Stimulated activated CD4-positive, alpha-beta T cell treated with anti-CD3 and anti-CD28 coated beads, TNF-alpha, amount 100 ng/mL, for 24 hours (primary cell): ENCODE measurements around the gene BATF3.
"Not testable (repeated sequence)": the region's sequence is repeated elsewhere in the genome, so short reads cannot be mapped to it uniquely, and the experiment has no call there.

Experiments used
- DNase-seq, 3 experiments: peaks; one replicate each; pipeline ENCODE4 v3.0.0-alpha.2; 2020; ENCODE audit warnings: low read depth in 3 of 3

BATF3 gene

GRCh38 chr1:212658250-212658649, 41.4 kb downstream of the BATF3 start:
- not testable (repeated sequence) for DNase-seq

DNA sequence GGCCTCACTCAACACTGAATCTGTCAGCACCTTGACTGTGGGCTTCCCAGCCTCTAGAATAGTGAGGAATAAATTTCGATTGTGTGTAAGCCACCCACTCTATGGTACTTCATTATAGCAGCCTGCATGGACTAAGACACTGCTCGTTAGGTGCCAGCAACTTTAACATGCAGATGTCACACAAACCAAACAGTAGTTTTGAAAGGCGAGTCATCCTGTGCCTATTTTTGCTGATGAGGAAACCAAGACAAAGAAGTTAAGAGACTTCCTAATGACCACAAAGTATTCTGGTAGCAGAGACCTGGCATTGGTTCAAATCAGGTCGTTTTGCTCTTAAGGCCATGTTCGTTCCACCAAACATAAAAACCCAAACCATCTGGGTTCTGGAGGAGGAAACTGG, 42.9 kb downstream of the BATF3 start:
- DNase-seq, result no peak

DNA sequence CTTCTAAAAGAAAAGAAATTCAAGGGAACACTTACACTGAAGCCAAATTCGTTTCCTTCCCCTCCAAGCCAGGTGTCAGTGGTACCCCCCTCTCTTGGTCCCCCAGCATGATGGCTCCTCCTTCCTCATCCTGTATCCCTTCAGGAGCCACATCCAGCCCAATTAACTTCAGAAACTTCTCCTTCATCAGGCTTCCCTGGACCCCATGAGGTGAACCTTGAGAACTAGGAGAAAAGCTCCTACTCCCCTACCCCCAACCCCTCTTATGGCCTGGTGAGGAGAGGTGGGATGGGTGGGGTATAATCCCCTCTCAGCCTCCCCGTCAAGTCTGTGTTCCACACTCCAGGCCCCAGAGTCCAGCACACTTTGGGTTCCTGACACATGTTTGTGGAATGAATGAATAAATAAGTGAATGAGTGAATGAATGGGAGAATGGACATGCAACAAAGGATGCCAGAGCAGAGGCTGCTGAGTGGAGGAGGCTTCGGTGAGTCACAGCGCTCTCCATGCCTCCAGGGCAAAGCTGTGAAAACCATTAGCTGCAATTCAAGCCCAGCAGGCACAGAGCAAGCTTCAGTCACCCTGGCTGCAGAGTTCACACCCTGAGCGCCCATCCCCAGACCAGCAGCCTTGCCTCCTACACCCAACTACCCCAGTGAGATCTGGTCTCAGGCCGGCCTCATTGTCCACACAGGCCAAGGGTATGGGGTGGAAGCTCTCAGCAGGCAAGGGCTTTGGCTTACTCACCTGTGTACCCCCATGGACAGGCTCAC, 43.8 kb downstream of the BATF3 start:
- DNase-seq, result no peak

GRCh38 chr1:212652609-212653008, 47.0 kb downstream of the BATF3 start:
- DNase-seq, result no peak

GRCh38 chr1:212651977-212652376, 47.7 kb downstream of the BATF3 start:
- no peak for DNase-seq

- no peak for DNase-seq
Observed at GRCh38 chr1:212651521-212651920, 48.1 kb downstream of the BATF3 start.

GRCh38 chr1:212650228-212650627, 49.4 kb downstream of the BATF3 start:
- DNase-seq, result no peak

DNA sequence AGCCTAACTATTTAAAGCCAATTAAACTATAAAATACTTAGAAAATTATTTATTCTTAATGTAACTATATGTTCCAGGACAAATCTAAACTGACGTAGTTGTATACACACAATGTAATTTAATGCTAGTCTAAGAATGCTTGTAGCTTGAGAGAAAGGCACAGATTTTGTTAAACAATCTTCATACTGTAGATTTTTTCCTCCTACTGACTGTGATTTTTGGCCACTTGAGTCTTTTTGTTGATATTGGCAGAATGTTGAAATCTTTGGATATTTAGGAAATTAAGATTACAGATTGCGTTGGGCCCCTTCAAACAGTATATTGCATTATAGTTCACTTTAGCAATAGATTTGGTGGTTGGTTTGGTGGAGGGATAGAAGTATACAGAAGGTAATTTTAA, 50.6 kb downstream of the BATF3 start:
- no peak for DNase-seq

GRCh38 chr1:212648431-212648830, 51.2 kb downstream of the BATF3 start:
- no peak for DNase-seq

- DNase-seq, result no peak
Observed at GRCh38 chr1:212647004-212647403, 52.6 kb downstream of the BATF3 start.

GRCh38 chr1:212646588-212646987, 53.1 kb downstream of the BATF3 start:
- DNase-seq, result no peak

DNA sequence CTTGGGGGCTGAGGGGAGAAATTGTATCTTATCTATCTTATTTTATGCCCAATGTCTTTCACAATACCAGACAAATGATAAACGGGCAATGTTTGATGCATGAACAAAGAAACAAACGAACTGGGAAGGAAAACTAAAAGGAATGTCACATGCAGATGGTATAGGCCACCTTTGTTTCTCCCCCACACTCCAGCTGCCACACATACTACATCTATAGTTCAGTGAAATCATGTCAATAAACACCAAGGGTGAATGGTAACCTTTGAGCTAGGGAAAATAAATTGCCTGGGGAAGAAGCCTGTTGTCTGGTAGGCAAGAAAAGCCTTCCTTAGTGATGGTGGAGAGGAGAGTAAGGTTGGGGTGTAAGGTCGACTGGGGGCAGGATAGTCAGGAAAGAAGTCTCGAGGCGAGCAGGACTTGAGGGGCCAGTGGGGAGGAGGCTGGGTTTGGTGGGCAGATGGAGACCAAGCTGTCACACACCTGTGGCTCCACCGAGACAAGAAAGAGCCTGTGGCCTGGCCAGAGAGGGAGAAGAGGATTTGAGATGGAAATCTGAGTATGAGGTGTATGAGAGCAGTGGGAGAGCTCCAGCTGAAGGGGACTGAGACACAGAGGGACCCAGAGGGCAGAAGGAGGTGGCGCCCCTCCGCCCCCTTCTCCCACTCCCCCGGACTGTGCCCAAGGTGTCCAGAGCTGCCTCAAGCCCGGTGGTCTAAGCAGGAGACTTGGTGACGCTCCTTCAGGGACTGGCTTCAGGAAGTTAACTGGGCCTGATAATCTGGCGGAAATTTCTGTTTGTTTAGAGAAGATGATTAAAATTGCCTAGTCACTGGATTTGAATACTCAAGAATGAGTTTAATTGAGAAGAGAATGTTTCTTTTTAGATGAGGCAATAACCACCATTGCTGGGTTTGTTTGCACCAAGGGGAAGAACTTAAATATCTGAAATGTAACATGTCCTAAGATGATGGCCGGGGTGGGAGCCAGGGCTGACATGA, 53.8 kb downstream of the BATF3 start:
- DNase-seq, result no peak

DNA sequence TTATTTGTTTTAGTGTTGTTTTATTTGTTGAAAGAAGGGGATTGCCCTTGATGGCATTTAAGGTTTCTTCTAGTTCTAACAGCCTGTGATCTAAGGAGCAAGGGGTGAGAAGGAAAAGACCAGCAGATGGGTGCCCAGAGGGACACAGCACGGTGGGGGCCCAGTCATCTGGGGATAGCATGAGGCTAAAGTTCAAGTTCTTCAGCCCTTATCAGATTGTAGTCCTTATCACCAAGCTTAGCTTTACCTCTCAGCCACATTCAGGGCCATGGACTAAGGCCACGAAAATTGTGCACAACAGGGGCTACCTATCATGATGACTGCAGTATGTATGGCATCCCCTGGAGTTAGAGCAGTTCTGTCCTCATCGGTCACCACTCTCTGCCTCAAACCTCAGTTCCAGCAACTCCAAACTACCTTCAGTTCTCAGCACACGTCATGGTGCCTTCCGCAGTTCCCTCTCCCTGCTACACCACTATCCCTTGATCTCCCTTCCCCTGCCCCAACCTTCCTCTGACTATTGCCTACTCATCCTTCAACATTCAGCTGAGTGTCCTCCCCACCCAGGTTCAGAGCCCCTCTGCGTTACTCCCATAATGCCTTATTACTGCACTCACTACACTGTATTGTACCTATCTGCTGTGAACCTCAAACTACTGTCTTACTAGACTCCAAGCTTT, 54.6 kb downstream of the BATF3 start:
- DNase-seq, result no peak

GRCh38 chr1:212643877-212644276, 55.8 kb downstream of the BATF3 start:
- DNase-seq, result no peak

- DNase-seq, result no peak
Observed at GRCh38 chr1:212641956-212642355, 57.7 kb downstream of the BATF3 start.

DNA sequence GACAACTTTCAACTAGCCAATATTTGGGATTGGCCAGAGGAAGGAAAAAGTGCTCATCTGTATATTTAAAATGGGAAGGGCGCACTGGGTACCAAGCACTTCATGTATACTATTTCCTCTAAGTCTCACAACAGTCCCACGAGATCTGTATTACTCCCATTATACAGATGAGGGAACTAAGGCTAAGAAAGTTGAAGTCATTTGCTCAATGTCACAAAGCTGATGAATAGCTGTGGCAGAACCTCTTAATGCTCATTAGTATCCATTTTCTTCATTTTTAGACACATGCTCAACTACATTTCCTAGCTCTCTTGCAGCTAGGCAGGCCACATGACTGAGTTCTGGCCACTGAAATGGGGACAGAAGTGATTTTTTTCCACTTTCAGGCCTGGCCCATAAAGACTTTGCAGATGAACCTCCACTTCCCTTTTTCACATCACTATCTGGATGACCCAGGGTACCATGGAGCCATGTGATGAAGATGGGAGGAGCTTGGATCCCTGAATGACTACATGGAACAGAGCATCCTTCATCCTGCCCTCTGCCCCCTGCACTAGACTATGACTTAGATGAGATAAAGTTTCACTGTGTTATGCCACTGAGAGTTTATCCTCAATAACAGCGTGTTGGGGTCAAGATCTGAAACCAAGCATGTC, 59.3 kb downstream of the BATF3 start:
- DNase-seq, result no peak

DNA sequence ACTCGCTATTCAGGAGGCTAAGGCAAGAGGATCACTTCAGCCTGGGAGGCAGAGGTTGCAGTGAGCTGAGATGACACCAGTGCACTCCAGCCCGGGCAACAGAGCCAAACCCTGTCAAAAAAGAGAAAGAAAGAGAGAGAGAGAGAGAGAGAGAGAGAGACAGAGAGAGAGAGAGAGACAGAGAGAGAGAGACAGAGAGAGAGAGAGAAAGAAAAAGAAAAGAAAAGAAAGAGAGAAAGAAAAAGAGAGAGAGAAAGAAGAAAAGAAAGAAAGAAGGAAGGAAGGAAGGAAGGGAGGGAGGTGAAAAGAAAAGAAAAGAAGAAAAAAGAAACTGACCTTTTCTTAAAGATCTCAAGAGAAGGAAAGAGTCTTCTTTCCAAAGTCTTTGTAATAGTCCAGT, 60.1 kb downstream of the BATF3 start:
- DNase-seq, result not testable (repeated sequence)

DNA sequence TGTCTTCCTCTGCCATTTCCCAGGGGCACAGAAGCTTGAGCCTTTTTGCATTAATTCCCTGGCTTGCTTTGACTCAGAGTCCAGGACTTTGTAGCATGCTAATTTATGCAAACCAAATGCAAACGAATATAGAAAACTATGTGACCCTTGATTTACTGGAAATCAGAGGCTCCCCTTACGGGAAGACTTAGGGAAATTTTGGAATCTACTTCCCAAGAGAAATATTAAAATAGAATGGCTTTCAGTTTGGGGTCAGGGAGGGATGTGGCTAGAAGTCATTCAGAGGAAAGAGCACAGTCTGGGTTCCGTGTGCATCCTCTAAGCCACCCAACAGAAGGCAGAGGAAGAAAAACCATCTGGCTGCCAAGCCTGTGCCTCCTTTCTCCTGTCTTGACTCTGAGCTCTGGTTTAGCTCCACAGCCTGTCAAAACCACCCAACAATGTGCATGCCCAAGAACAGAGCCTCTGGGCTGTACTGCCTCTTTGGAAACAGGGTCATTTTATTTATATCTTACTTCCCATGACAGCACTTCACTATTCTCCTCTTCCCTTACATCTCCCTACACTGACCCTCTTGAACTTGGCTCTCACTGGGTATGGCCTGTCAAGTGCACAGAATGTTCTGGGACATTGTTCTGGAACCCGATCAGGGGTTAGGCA, 61.0 kb downstream of the BATF3 start:
- no peak for DNase-seq

DNA sequence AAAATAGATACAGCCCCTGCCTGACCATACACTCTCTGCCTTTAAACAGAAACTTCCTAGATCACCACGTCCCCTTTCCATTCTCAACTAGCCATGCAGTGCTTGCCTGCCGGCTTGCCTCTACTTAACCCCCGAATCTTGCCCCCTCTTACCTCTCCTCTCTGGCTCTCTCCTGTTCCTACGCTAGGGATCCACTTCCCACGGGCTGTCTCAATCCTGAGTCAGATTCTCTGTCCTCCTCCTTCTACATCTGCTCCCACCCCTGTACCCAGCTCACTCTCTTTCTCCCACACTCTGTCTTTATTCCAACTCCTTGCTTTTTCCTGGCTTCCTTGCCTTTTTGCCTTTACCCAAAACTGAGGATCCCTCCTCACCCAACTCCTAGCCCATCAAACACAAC, 61.7 kb downstream of the BATF3 start:
- DNase-seq, result no peak
